Subcutaneous adipose tissue (tissue), 4 donors: ENCODE data around the gene LAMA3. TPM values are rescaled to one million over a fixed set of nuclear protein-coding genes. Genes with fewer than 3 reads are reported as not detected.

Experiments
- CTCF ChIP-seq: fragments of 450-650 bp; IDR thresholded peaks from one replicate; pipeline ENCODE4 v1.5.1; 2016; ENCODE audit warnings: low read depth, mild to moderate bottlenecking, control low read depth, antibody characterized with exemption, moderate library complexity
- total RNA-seq, 4 donors: library from RNA; depleted of rRNA; stranded (reverse); fragments of >200 nt; gene quantifications; one replicate each; pipeline ENCODE4 v1.1.0, GENCODE V29; 2016

LAMA3 gene
- total RNA-seq, 4 donors from 2014 or later: 23.3 to 34.9 (median 28.4) TPM

GRCh38 chr18:23936381-23936958, 247.2 kb downstream of the LAMA3 start:
- TF ChIP-seq CTCF: no peak

GRCh38 chr18:23938043-23938756, 248.9 kb downstream of the LAMA3 start:
- TF ChIP-seq CTCF: no peak

- TF ChIP-seq CTCF: no peak
These were observed 249.7 kb downstream of the LAMA3 start for GRCh38 chr18:23938901-23939341.

GRCh38 chr18:23939366-23939765, 250.1 kb downstream of the LAMA3 start:
- TF ChIP-seq CTCF: no peak

- TF ChIP-seq CTCF: no peak
These were observed 250.6 kb downstream of the LAMA3 start for GRCh38 chr18:23939896-23940295.

- TF ChIP-seq CTCF: no peak
These were observed 252.5 kb downstream of the LAMA3 start for GRCh38 chr18:23941791-23942190.

- TF ChIP-seq CTCF: no peak
These were observed 253.9 kb downstream of the LAMA3 start for GRCh38 chr18:23943104-23943503.
